NCI-H774 (cell line): ENCODE data around the gene BEX3.

Experiments used
- DNase-seq: peaks from one replicate; lab custom pipeline; 2025; lab: John Stamatoyannopoulos, UW

The BEX3 gene

DNA sequence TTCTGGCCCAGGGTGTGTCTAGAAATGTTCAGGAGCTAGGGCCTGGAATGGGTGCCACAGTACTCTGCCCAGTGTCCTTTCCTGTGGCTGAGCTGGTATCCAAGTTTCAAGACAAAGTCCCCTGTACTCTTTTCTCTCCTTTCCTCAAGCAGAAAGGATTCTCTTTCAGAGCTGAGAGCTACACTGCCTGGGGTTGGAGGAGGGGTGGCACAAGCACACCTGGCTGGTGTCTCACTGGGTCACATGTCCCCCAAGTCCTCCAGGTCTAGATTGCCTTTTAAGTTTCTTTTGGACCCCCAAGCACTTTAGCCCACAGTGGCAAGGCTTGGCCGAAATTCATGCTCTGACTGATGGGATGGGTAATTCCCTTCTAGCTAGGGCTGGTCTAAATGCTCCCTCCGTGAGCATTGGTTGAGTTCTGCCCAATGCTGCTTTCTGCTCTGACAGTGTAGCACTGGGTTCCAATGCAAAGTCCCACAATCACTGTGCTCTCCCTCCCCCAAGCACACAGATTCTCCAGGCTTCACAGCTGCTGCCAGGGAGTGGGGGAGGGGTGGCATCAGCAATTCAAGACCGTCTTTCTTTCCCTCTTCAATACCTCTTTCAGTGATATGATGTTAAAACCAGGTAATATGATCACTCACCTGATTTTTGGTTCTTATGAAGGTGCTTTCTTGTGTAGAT is 47.8 kb downstream of the BEX3 start:
- no peak for DNase-seq
